Measurements from ENCODE around the gene NAV2.
"Not testable (repeated sequence)": the region's sequence is repeated elsewhere in the genome, so short reads cannot be mapped to it uniquely, and the experiment has no call there.

NAV2 gene

DNA sequence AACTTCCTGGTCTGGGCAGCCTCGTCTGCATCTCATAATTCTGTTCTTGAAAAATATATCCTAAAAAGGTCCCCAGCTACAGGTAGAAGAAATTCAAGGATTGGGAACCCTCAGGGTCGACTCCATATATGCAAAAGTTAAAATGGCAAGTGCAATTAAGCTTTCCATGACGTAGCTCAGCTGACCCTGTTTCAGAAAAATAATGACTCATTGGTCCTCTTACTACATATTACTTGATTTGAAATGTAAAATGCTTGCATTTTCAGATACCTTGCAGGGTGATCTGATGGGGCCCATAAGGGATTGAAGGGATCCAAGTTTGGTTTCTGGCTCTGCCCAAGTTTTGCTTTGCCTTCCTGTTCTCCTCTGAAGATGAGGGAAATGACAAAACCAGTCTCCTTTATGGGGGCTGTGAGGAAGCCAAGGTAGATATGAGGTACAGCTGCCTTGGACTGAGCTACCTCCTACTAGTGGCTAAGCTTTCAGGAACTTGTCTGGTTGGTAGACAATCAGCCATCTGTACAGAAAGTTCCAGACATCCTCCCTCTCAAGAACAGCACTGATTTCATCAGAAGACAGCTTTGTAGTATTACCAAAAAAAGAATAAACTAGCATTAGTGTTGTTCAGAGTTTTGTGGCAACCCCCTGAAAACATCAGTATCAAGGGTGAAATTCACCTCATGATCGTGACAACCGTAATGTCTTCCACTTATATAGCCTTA lies 270.3 kb downstream of the NAV2 start:
- DNase-seq, result no peak

GRCh38 chr11:19984048-19984742 lies 271.6 kb downstream of the NAV2 start:
- no peak for DNase-seq

DNA sequence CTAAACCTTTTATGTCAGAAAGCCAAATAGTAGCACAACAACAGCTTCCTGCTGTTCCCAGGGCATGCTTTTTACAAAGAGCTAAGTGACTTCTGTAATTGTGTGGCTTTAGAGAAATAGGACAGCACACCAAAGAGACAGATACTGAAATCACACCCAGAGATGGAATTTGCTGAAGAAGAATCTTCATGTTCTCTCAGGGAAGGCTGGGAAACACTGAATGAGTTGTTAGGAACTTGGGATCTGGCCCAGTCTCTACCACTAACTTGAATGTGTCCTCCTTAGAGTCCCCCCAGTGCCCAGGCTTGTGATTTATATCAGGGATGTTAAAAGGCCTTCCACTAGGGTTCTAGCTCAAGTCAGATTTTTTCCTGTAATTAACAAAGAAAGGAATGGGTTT lies 272.5 kb downstream of the NAV2 start:
- no peak for DNase-seq

DNA sequence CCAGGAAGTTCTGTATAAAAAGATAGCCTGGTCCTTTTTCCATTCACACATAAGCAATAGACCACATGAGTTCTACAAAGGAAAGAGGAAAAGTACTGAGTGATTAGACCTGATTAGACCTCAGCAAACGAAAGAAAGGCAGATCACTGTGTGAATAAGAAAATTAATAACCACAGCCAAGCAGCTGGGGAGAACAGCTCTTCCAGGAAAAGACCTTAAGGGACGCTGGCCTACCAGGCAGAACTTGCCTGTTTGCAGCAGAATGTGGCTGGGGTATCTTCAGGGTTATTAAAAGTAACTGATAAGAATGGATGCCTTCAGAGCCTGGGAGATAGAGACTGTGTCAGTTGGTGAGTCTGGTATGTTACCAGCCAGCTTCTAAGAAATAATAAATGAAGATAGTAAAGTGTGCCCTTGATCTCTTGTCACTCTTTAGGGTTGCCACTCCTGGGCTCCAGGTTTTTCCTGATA lies 274.7 kb downstream of the NAV2 start:
- DNase-seq, result no peak

DNA sequence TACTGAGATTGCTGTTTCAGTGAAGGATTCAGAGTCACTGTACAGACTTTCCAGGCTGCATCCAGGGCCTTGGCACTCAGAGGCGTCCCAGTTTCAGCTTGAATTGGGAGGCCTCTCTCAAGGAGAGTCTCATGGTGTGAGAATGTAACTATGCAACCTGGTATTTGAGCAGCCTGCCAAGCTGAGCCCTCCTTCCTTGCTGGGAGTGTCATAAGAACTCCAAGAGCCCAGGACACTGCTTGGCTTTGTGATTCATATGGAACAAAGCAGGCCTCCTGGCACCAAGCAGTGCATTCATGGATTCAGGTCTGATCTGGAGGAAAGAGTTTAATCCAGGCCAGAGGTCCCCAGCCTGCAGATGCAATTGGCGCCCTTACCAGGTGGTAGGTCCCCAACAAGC lies 276.0 kb downstream of the NAV2 start:
- DNase-seq, result no peak

DNA sequence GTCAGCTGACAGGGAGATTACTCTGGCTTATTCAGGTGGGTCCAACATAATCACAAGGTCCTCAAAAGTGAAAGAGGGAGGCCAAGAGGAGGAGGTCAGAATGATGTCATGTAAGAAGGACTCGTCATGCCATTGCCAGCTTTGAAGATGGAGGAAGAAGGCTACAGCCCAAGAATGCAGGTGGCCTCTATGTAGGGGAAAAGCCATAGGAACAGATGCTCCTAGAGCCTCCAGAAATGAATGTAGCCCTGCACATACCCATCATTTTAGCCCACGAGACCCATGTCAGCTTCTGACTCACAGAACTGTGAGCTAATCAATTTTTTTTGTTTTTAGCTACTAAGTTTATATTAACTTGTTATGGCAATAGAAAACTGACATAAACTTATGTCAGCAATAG lies 276.6 kb downstream of the NAV2 start:
- no peak for DNase-seq

DNA sequence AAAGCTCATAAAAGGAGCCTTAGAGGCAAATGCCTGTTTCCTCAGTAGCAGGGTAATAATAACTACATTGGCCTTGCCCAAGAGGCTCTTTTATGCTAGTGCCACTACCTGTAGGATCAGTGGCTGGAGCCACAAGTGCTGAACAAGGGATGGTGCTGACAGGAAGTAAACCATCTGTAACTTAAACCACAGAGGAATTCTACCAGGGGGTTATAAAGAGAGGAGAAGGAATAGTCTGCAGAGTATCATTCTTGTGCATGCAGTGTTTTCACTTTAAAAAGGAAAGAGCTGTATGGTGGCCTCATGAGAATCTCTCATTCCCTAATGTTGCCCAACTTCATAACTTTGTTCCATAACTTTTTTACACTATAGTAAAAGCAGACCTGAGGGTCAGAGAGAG lies 279.5 kb downstream of the NAV2 start:
- no peak for DNase-seq

DNA sequence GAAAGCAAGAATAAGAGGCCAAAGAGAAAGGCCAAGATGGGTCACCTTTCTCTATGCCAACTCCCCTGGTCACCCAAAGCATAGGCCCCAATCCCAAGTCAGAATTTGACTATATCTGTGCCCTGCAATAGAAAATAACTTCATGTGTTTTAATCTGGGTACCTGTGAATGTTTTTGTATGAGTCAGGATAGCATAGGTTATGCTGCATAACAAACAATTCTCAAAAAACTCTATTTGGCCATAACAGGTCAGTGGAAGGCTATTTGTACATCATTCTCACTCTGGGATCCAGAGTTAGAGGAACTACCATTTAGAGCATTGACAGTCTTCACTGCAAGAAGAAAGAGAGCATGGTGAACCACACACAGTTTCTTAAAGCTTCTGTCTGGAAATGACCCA lies 280.4 kb downstream of the NAV2 start:
- DNase-seq, result no peak

GRCh38 chr11:19994672-19995071 lies 282.0 kb downstream of the NAV2 start:
- DNase-seq, result no peak

DNA sequence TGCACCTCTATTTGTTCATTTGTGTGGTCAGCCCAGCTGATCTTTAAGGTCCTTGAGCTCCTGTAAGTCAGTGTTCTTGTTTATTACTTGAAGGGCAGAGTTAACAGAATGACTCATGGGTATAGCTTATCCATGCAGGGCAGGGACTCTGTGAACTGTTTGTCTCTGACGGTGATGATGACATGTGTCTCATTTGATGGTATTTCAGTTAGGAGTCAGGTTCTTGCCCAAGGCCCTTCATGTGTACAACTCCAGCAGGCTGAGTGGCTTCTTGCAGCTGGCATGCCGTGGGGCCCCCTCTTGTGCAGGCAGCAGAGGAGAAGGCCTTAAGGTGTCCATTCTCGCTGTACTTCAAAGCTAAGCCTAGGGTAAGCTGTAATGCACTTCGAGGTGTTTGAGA lies 282.5 kb downstream of the NAV2 start:
- DNase-seq, result no peak

- no peak for DNase-seq
Measured at GRCh38 chr11:19996571-19996970, 283.9 kb downstream of the NAV2 start.

GRCh38 chr11:20000022-20000350 lies 287.3 kb downstream of the NAV2 start:
- no peak for DNase-seq

DNA sequence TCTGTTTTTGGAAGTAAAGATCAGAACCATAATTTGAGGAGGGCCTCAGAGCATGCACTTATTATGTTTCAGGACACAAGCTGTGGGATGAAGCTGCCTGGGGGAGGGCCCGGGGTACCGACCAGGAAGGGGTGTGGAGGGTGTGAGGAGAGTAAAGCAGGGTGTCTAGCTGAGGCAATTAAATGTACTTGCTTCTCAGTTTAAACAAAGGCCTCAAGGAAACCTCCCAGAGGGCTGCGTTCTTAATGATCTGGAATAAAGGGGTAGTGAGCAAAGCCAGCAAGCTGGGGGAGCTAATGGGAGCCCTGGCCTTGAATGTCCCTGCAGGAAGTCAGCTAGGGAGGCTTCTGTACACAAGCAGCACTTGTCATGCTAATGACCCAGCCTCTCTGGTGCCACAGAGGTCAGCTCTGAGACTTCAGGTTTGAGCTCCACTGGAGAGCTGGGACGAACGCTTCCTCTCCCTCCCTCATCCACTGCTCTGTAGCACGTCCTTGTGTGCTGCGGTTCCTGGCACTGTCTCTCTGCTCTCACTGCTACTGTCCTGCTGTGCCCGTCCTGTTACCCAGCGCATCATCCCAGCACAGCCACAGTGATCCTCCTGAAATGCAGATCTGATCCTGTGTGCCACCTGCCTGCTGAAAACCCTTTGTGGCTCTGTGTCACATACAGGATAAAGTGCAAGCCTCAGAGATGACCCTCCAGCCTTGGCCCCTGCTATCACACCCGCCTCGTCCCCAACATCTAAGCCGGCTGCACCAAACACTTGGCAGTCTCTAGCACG lies 287.9 kb downstream of the NAV2 start:
- DNase-seq, result no peak

- no peak for DNase-seq
Measured at GRCh38 chr11:20002312-20003216, 289.9 kb downstream of the NAV2 start.

DNA sequence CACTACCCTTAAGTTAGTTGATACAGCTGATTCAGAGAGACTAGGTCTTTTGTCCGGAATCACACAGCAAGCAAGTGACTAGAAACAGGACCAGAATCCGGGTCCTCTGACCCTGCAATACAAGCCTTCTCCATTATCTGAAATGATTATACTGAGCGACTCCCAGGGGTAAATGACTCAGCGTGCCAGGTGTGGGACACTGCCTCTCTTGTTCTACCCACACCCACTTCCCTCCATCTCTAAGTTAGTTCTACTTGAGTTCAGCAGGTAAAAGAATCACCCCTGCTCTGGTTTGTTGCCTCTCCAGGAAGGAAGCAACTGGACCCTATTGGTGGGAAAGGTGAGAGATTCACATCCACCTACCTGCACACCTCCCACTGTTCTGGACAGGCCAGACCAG lies 290.7 kb downstream of the NAV2 start:
- no peak for DNase-seq

DNA sequence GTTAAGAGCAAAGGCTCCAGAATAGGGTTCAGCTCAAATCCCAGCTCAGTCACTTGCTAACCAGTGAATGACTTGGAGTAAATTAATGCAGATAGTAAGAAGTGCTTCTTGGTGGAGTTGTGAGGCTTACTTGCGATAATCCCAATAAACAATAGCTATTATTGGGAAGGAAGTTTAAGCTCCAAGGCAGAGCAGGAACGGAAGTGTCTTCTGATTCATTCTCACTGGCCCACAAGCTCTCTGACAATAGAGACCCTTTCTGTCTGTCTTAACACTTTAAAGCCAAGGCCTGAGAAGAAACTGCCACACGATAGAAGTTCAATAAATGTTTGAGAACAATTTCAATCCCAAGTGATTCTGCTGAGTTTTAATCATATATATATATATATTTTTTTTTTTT lies 292.2 kb downstream of the NAV2 start:
- DNase-seq, result no peak

GRCh38 chr11:20005747-20006146 lies 293.1 kb downstream of the NAV2 start:
- no peak for DNase-seq

GRCh38 chr11:20006618-20007017 lies 294.0 kb downstream of the NAV2 start:
- DNase-seq, result not testable (repeated sequence)

DNA sequence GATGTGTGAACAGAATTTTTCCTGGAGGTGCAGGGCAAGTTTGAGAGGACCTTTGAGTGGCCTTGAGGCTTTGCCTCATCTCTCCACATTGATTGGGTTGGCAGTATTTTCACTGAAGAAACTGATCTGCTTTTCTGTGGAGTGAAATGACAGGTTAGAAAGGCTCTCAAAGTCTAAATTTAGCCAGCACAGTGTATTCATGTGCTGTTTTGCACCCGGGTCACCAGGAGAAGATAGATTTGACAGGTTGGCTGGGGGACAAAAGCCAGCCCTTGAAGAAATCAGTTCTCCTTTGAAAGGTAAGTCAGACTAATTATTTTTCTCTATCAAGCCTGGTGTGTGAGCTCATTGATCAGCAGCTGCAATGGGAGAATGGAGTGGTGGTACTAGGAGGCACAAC lies 294.7 kb downstream of the NAV2 start:
- no peak for DNase-seq

DNA sequence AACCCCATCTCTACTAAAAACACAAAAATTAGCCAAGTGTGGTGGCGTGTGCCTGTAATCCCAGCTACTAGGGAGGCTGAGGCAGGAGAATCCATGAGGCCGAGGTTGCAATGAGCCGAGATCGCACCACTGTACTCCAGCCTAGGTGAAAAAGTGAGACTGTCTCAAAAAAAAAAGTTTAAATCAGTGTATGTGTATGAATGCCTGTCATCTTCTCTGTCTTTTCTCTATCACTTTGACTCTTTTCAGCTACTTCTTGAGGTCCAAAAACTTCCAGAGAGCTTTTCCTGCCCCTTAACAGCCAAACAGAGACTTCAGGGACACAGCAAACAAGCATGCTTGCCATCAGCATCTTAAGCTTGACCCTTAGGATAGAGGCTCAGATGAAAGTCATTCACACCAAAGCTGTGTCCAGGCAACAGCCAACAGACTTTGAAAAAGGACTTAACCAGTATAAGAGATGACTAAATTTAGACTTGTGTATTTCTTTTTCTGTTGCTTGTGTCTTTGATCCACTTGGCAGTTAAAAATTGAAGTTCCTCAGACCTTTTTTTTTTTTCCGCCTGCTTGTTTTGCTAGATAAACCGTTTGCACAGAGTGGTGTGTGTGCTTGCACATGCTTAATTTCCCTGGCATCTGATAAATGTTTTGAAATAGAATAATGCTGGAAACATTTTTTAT lies 295.7 kb downstream of the NAV2 start:
- DNase-seq, result no peak

- no peak for DNase-seq
Measured at GRCh38 chr11:20008871-20009644, 296.4 kb downstream of the NAV2 start.
